PC-9 (cell line): ENCODE data around the gene OR2T34.
"Not testable (repeated sequence)": the region's sequence is repeated elsewhere in the genome, so short reads cannot be mapped to it uniquely, and the experiment has no call there.

Experiments used
- EZH2 ChIP-seq: fragments of 200-600 bp; sonication (generic); IDR thresholded peaks from 2 replicates; pipeline ENCODE4 v1.8.0; 2017; ENCODE audit warnings: antibody characterized with exemption, low read depth
- TF ChIP-seq, protein P1 (sequence below): fragments of 200-600 bp; sonication (generic); conservative IDR thresholded peaks from 2 replicates; pipeline ENCODE4 v1.6.1; 2017; ENCODE audit warnings: mixed run types, antibody characterized with exemption, mild to moderate bottlenecking, moderate library complexity

DNA sequence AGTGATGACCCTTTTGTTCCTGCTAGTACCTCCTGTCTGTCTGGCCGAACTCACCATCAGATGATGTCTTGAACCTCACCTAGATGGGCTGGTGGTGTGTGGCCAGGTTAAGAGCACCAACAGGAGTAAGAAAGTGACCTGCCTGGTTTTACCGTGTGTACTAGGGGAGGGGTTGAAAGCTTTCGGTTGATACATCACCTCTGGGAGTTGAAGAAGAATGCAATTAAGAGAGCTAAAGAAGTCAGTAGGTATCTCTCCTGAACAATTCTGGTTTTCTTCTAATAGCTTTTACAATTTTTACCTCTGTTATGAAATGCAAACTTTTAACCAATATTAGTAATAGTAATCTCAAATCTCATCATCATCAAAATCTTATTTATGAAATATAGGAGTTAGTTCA is 11.9 kb downstream of the OR2T34 start, which contains the start of gene OR2T29:
- TF ChIP-seq, protein P1, sequence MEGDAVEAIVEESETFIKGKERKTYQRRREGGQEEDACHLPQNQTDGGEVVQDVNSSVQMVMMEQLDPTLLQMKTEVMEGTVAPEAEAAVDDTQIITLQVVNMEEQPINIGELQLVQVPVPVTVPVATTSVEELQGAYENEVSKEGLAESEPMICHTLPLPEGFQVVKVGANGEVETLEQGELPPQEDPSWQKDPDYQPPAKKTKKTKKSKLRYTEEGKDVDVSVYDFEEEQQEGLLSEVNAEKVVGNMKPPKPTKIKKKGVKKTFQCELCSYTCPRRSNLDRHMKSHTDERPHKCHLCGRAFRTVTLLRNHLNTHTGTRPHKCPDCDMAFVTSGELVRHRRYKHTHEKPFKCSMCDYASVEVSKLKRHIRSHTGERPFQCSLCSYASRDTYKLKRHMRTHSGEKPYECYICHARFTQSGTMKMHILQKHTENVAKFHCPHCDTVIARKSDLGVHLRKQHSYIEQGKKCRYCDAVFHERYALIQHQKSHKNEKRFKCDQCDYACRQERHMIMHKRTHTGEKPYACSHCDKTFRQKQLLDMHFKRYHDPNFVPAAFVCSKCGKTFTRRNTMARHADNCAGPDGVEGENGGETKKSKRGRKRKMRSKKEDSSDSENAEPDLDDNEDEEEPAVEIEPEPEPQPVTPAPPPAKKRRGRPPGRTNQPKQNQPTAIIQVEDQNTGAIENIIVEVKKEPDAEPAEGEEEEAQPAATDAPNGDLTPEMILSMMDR: not testable (repeated sequence)
- TF ChIP-seq EZH2: not testable (repeated sequence)
